ENCODE data around the gene RAD51B.

Gene RAD51B

DNA sequence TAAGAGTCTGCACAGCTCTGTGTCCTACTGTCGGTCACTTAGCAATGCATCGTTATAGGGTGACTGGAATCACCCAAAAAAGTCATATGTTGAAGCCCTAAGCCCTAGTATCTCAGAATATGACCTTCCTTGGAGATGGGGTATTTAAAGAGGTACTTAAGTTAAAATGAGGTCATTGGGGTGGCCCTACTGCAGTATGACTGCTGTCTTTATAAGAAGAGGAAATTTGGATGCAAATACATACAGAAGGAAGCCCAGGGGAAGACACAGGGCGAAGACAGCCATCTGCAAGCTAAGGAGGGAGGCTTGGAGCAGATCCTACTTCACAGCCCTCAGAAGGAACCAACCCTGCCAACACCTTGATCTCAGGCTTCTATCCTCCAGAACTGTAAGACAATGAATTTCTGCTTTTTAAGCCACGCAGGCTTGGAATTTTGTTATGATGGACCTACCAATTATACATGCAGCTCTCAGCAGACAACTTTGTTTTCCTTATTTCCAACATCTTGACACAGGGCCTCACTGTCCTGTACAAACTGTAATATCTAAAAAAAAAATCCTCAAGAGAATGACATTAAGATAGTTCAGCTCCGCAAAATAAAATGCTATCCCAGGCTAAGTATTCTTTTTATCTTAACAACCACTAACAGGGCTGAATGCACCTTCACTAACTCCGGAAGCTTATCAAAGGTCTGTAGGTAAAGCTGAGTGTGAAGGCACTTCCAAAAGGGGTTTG lies 932.9 kb downstream of the RAD51B start:
- TF ChIP-seq, protein P1, sequence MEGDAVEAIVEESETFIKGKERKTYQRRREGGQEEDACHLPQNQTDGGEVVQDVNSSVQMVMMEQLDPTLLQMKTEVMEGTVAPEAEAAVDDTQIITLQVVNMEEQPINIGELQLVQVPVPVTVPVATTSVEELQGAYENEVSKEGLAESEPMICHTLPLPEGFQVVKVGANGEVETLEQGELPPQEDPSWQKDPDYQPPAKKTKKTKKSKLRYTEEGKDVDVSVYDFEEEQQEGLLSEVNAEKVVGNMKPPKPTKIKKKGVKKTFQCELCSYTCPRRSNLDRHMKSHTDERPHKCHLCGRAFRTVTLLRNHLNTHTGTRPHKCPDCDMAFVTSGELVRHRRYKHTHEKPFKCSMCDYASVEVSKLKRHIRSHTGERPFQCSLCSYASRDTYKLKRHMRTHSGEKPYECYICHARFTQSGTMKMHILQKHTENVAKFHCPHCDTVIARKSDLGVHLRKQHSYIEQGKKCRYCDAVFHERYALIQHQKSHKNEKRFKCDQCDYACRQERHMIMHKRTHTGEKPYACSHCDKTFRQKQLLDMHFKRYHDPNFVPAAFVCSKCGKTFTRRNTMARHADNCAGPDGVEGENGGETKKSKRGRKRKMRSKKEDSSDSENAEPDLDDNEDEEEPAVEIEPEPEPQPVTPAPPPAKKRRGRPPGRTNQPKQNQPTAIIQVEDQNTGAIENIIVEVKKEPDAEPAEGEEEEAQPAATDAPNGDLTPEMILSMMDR (IDR thresholded peaks at IDR 0.05; ENCODE audit: unreplicated experiment in 3 of 3): no peak
- H3K36me3 Mint-ChIP-seq (ENCODE audit: low read depth): no peaks in the 10 kb centered on the region
- no peak overlapping the region for H3K4me3 Mint-ChIP-seq
- peak overlapping the region; percentile 91 to 97 (median 94) for H3K27ac Mint-ChIP-seq
- no peaks in the 10 kb centered on the region for H3K27me3 Mint-ChIP-seq (ENCODE audit: low read depth)
- H3K9me3 Mint-ChIP-seq: no peaks in the 10 kb centered on the region
- H3K4me1 Mint-ChIP-seq: peaks cover 80% of the 10 kb centered on the region

DNA sequence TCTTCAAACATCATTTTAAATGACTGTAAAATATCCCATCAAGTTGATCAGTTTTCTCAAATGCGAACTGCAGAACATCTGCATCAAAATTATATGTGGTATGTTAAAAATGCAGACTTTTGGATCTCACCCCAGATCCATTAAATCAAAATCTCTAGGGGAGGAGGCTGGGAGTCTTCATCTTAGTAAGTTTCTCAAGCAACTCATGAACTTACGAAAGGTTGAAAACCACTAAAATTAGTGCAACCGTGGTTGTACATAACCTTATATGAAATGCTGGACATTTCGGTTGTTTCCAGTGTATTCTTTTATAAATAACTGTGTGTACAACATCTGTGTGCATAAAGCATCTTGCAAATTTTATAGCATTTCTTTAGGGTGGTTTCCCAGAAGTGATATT lies 934.1 kb downstream of the RAD51B start:
- Mint-ChIP-seq H3K9me3 (no peaks in the 10 kb centered on the region), H3K27ac (peak overlapping the region; percentile 91 to 97 (median 94)), H3K36me3 (ENCODE audit: low read depth) (no peaks in the 10 kb centered on the region), H3K4me3 (no peak overlapping the region), H3K27me3 (ENCODE audit: low read depth) (no peaks in the 10 kb centered on the region), H3K4me1 (peaks cover 81% of the 10 kb centered on the region)
- TF ChIP-seq, protein P1 (IDR thresholded peaks at IDR 0.05; ENCODE audit: unreplicated experiment in 3 of 3): no peak

DNA sequence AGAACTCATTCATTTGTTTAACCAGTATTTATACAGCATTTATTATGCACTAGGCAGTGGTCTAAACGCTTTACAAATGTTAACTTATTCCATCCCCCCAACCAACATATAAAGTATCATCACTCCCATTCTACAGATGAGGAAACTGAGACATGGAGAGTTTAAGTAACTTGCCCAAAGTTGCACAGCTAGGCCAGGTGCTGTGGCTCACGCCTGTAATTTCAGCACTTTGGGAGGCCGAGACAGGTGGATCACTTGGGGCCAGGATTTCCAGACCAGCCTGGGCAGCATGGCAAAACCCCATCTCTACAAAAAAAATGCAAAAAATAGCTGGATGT lies 935.4 kb downstream of the RAD51B start:
- TF ChIP-seq, protein P1 (IDR thresholded peaks at IDR 0.05; ENCODE audit: unreplicated experiment in 3 of 3): no peak
- H3K4me3 Mint-ChIP-seq: no peak overlapping the region
- H3K4me1 Mint-ChIP-seq: peaks cover 91% of the 10 kb centered on the region

DNA sequence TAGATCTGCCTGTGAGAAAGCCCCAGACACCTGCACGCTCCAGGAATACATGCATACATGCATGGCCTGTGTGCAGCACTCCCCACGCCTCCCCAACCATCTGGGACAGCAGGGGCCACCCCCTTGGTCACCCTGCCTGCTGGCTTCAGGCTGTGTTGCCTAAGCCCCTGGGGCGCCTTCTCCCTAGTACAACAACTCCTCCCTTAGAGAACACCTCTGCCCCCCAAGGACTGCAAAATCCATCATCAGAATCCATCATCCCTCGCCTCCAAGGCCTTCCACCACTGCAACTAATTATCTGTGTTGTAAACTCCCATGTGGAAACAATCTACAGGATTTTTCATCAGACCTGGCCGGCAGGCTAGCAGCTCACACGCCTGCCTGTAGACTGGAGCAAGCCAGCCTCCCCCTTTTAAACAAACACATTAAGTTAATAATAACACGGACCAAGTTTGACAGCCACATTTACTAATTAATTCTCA lies 936.5 kb downstream of the RAD51B start:
- H3K4me1 Mint-ChIP-seq: peaks cover 91% of the 10 kb centered on the region
- H3K36me3 Mint-ChIP-seq (ENCODE audit: low read depth): no peaks in the 10 kb centered on the region
- no peaks in the 10 kb centered on the region for H3K9me3 Mint-ChIP-seq
- H3K27me3 Mint-ChIP-seq (ENCODE audit: low read depth): no peaks in the 10 kb centered on the region
- peak overlapping the region; percentile 36 to 43 (median 38) for H3K4me3 Mint-ChIP-seq
- TF ChIP-seq, protein P1 (IDR thresholded peaks at IDR 0.05; ENCODE audit: unreplicated experiment in 3 of 3): no peak
- peak overlapping the region; percentile 94 to 97 (median 97) for H3K27ac Mint-ChIP-seq

More for the DNA sequence above, 935.4 kb downstream of the RAD51B start:
- Mint-ChIP-seq H3K27ac (peak overlapping the region; percentile 91 to 97 (median 94)), H3K27me3 (ENCODE audit: low read depth) (no peaks in the 10 kb centered on the region), H3K9me3 (no peaks in the 10 kb centered on the region), H3K36me3 (ENCODE audit: low read depth) (no peaks in the 10 kb centered on the region)

DNA sequence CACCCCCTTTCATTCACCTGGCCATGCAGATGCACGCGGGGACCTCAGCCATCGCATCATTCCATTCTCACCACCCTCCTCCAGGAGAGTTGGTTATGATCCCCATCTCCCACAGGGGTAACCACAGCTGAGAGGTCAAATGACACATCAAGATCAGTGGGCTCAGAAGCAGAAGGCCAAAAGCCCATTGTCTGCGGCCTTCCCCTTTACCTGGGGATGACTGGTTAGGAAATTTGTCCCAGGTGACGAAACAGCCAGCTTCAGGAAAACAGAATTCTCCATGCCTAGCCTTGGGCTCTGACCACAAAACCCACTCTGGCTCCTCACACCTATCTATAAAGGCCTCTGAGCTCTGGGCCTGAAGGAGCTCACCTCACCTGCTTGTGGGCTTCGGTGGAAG lies 937.2 kb downstream of the RAD51B start:
- H3K9me3 Mint-ChIP-seq: no peaks in the 10 kb centered on the region
- no peaks in the 10 kb centered on the region for H3K36me3 Mint-ChIP-seq (ENCODE audit: low read depth)
- TF ChIP-seq, protein P1 (IDR thresholded peaks at IDR 0.05; ENCODE audit: unreplicated experiment in 3 of 3): no peak
- peaks cover 94% of the 10 kb centered on the region for H3K4me1 Mint-ChIP-seq
- H3K4me3 Mint-ChIP-seq: no peak overlapping the region
- H3K27ac Mint-ChIP-seq: peak overlapping the region; percentile 94 to 97 (median 97)
- H3K27me3 Mint-ChIP-seq (ENCODE audit: low read depth): no peaks in the 10 kb centered on the region

GRCh38 chr14:68757618-68758081 lies 938.1 kb downstream of the RAD51B start:
- H3K36me3 Mint-ChIP-seq (ENCODE audit: low read depth): no peaks in the 10 kb centered on the region
- TF ChIP-seq, protein P1 (IDR thresholded peaks at IDR 0.05; ENCODE audit: unreplicated experiment in 3 of 3): no peak
- H3K4me1 Mint-ChIP-seq: peaks cover 94% of the 10 kb centered on the region
- no peaks in the 10 kb centered on the region for H3K9me3 Mint-ChIP-seq
- no peak overlapping the region for H3K4me3 Mint-ChIP-seq
- peak overlapping the region; percentile 85 to 97 (median 97) for H3K27ac Mint-ChIP-seq
- H3K27me3 Mint-ChIP-seq (ENCODE audit: low read depth): no peaks in the 10 kb centered on the region

Measured in nephron (organoid).